Karpas-422 (cell line): ENCODE results near the gene VAMP5. TPM values are rescaled to one million over a fixed set of nuclear protein-coding genes. Genes with fewer than 3 reads are reported as not detected.
"Not testable (repeated sequence)": the region's sequence is repeated elsewhere in the genome, so short reads cannot be mapped to it uniquely, and the experiment has no call there.

Experiments
- DNase-seq: peaks from one replicate; pipeline ENCODE4 v3.0.0-alpha.2; 2015
- H2AFZ ChIP-seq: fragments of 200-600 bp; sonication (generic); 2 replicates; pipeline ENCODE4 v1.6.1; 2014; ENCODE audit warnings: antibody characterized with exemption, low read length, mixed read lengths
- H3K27ac ChIP-seq: fragments of 200-600 bp; sonication (generic); 2 replicates; pipeline ENCODE4 v1.5.1; 2014; ENCODE audit warnings: mild to moderate bottlenecking, low read length, moderate library complexity
- H3K27me3 ChIP-seq: fragments of 200-600 bp; sonication (generic); 2 replicates; pipeline ENCODE4 v1.6.1; 2014; ENCODE audit warnings: low read length, mixed read lengths
- H3K36me3 ChIP-seq: fragments of 200-600 bp; sonication (generic); 2 replicates; pipeline ENCODE4 v1.6.1; 2014; ENCODE audit warnings: low read length, mixed read lengths; ENCODE audit not compliant: insufficient read depth
- H3K4me1 ChIP-seq: fragments of 200-600 bp; sonication (generic); 2 replicates; pipeline ENCODE4 v1.6.1; 2014; ENCODE audit warnings: mild to moderate bottlenecking, low read length, mixed read lengths
- H3K4me2 ChIP-seq: fragments of 200-600 bp; sonication (generic); 2 replicates; pipeline ENCODE4 v1.6.1; 2014; ENCODE audit warnings: low read length, low read depth, mild to moderate bottlenecking; ENCODE audit not compliant: poor library complexity, severe bottlenecking
- H3K4me3 ChIP-seq: fragments of 200-600 bp; sonication (generic); 2 replicates; pipeline ENCODE4 v1.5.1; 2014; ENCODE audit warnings: mild to moderate bottlenecking, antibody characterized with exemption, low read length, mixed read lengths
- H3K79me2 ChIP-seq: fragments of 200-600 bp; sonication (generic); 2 replicates; pipeline ENCODE4 v1.6.1; 2014; ENCODE audit warnings: mild to moderate bottlenecking, low read length, mixed read lengths
- H3K9ac ChIP-seq: fragments of 200-600 bp; sonication (generic); 2 replicates; pipeline ENCODE4 v1.6.0; 2014; ENCODE audit warnings: low read length
- H3K9me2 ChIP-seq: fragments of 200-600 bp; sonication (generic), shearing (Covaris generic); replicated peaks from 2 replicates; pipeline ENCODE4 v1.6.0; 2014; ENCODE audit warnings: mild to moderate bottlenecking, low read length, moderate library complexity; ENCODE audit not compliant: insufficient read depth
- H3K9me3 ChIP-seq: fragments of 300-700, 200-600 bp; sonication (generic); 2 replicates; pipeline ENCODE4 v1.6.1; 2014; ENCODE audit warnings: low read length, mixed read lengths
- H4K20me1 ChIP-seq: fragments of 200-600 bp; sonication (generic); 2 replicates; pipeline ENCODE4 v1.6.1; 2014; ENCODE audit warnings: mild to moderate bottlenecking, antibody characterized with exemption, low read length, low read depth; ENCODE audit not compliant: insufficient read depth
- total RNA-seq: library from RNA; depleted of rRNA; stranded (reverse); fragments of >200 nt; shearing (Covaris generic); gene quantifications from 2 replicates; pipeline ENCODE4 v1.2.3, GENCODE V29; 2014; ENCODE audit warnings: low replicate concordance

Gene VAMP5
- total RNA-seq, 1 experiment from 2014 or later, result not detected

- H3K4me1 ChIP-seq, result peaks cover 21% of the 10 kb centered on the region
- DNase-seq, H3K9me3 ChIP-seq, H3K27me3 ChIP-seq, H3K36me3 ChIP-seq, H2AFZ ChIP-seq, H3K4me3 ChIP-seq, H3K27ac ChIP-seq, H3K9me2 ChIP-seq, H3K9ac ChIP-seq, H3K4me2 ChIP-seq: not testable (repeated sequence)
- peaks cover 12% of the 10 kb centered on the region; the same call in 1 of the 2 replicates for H4K20me1 ChIP-seq
- H3K79me2 ChIP-seq, result peaks cover 30% of the 10 kb centered on the region
Measured at GRCh38 chr2:85592299-85592698, 8.1 kb downstream of the VAMP5 start.

DNA sequence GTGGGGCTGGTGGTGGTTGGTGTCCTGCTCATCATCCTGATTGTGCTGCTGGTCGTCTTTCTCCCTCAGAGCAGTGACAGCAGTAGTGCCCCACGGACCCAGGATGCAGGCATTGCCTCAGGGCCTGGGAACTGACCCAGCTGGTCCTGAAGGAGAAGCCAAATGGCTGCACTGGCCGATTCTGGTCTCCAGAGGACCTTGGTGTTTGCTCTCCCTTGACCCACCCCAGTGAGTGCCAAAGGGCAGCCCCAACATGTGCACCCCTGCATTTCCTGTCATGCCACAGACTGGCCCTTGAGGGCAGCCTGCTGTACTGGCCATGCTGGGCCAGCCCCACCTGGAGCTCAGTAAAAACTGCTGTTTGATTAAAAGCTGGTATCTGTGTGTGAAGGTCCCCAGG, 8.8 kb downstream of the VAMP5 start:
- Histone ChIP-seq H3K9ac (no peak overlapping the region), H3K9me3 (no peaks in the 10 kb centered on the region), H3K4me2 (no peak overlapping the region), H3K4me3 (no peak overlapping the region), H3K4me1 (peaks cover 28% of the 10 kb centered on the region), H2AFZ (no peak overlapping the region), H3K27me3 (no peaks in the 10 kb centered on the region), H3K27ac (no peak overlapping the region), H3K36me3 (peaks cover 12% of the 10 kb centered on the region; the same call in 1 of the 2 replicates), H3K9me2 (no peaks in the 10 kb centered on the region), H4K20me1 (peaks cover 14% of the 10 kb centered on the region; the same call in 1 of the 2 replicates), H3K79me2 (peaks cover 34% of the 10 kb centered on the region)
- no peak for DNase-seq

DNA sequence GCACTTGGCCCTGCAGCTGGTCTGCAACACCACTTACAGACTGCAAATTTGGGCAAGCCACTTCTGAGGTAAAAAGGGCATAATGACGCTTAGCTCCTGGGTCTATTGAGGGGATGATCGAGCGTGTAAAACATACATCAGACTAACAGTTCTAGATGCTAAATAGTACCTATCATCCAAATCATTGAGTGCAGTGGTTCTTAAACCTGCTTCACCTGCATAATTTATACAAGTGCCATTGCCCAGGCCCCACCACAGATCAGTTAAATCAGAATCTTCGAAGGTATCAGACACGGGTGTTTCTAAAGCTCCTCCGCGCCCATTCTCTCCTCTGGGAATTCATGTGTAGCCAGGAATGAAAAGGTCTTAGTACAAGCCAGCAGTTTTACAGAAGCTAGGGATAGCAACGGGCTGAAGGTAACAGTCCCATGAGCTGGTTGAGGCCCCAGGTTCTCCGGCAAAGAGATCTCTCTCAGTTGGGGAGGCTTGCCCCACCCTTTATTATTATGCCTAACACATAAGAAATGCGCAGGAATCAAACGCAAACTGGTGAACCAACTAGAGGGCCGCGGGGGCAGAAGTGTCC, 10.6 kb downstream of the VAMP5 start:
- peak; percentile 54 for DNase-seq
- peaks cover 14% of the 10 kb centered on the region; the same call in 1 of the 2 replicates for H4K20me1 ChIP-seq
- H3K4me3 ChIP-seq, result peak overlapping the region; percentile 86
- peak overlapping the region; percentile 49 for H3K27ac ChIP-seq
- peak overlapping the region; percentile 91 for H3K4me2 ChIP-seq
- no peaks in the 10 kb centered on the region for H3K9me2 ChIP-seq
- H3K9ac ChIP-seq, result peak overlapping the region; percentile 90
- peaks cover 12% of the 10 kb centered on the region; the same call in 1 of the 2 replicates for H3K36me3 ChIP-seq
- H2AFZ ChIP-seq, result peak overlapping the region; percentile 29; the same call in 1 of the 2 replicates
- no peaks in the 10 kb centered on the region for H3K9me3 ChIP-seq
- no peaks in the 10 kb centered on the region for H3K27me3 ChIP-seq
- peaks cover 34% of the 10 kb centered on the region for H3K4me1 ChIP-seq
- H3K79me2 ChIP-seq, result peaks cover 34% of the 10 kb centered on the region

GRCh38 chr2:85595301-85596025, 11.2 kb downstream of the VAMP5 start, which contains the start of gene RNF181:
Gene RNF181, plus strand, starts transcription at chr2:85595745. Its CDS starts 19 bp downstream, at chr2:85595764.
- peak within 1 kb of the TSS; percentile 86 for H3K4me3 ChIP-seq
- peak within 1 kb of the TSS; percentile 49 for H3K27ac ChIP-seq
- H3K4me1 ChIP-seq, result peaks cover 34% of the 10 kb centered on the region
- H3K4me2 ChIP-seq, result peak within 1 kb of the TSS; percentile 91
- H3K27me3 ChIP-seq, result no peaks in the 10 kb centered on the region
- peak; percentile 99 for DNase-seq
- peaks cover 34% of the 10 kb centered on the region for H3K79me2 ChIP-seq
- H3K9me3 ChIP-seq, result no peaks in the 10 kb centered on the region
- H3K36me3 ChIP-seq, result peaks cover 12% of the 10 kb centered on the region; the same call in 1 of the 2 replicates
- H2AFZ ChIP-seq, result peak within 1 kb of the TSS; percentile 29; the same call in 1 of the 2 replicates
- peaks cover 14% of the 10 kb centered on the region; the same call in 1 of the 2 replicates for H4K20me1 ChIP-seq
- H3K9ac ChIP-seq, result peak within 1 kb of the TSS; percentile 90
- H3K9me2 ChIP-seq, result no peaks in the 10 kb centered on the region

DNA sequence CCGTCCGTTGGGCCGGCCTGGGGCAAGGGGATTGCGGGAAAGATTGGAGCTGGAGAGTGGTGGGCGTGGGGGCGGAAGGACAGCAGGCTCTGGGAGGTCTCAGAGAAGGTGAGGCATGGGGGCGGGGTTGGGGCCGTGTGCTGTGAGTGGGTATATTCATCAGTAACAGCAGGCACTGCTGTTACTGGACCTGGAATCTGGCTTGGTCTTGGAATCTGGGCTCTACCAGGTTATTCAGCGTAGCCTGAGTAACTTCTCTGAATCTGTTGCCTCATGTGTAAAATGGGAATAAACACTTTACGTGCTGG, 11.7 kb downstream of the VAMP5 start:
- Histone ChIP-seq H2AFZ (0 out of 2 replicates have a peak overlapping the region, but pooled peaks have one; percentile 11), H3K9me3 (no peaks in the 10 kb centered on the region)

DNA sequence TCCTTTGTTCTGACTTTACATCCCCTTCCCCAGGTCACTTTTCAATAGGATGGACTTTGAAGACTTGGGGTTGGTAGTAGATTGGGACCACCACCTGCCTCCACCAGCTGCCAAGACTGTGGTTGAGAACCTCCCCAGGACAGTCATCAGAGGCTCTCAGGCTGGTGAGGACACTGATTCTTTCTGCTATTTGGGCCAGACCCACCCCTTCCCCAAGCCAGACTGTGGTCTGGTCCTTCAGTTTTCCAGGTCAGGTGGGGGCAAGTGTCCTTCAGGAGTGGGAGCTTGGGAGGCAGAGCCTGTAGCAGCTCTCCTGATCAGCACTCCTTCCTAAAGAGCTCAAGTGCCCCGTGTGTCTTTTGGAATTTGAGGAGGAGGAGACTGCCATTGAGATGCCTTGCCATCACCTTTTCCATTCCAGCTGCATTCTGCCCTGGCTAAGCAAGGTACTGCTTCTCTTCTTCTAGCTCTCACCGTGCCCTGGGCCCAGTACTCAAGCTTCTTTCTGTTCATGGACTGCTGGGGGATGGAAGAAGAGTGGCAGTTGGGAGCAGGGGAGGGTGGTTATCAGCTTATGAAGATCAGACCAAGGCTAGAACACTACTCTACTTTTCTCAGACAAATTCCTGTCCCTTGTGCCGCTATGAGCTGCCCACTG, 12.4 kb downstream of the VAMP5 start:
- peak overlapping the region; percentile 91 for H3K4me2 ChIP-seq
- peaks cover 14% of the 10 kb centered on the region; the same call in 1 of the 2 replicates for H4K20me1 ChIP-seq
- H2AFZ ChIP-seq, result no peak overlapping the region
- no peaks in the 10 kb centered on the region for H3K27me3 ChIP-seq
- H3K4me1 ChIP-seq, result peaks cover 38% of the 10 kb centered on the region
- H3K27ac ChIP-seq, result no peak overlapping the region
- no peaks in the 10 kb centered on the region for H3K9me3 ChIP-seq
- no peaks in the 10 kb centered on the region for H3K9me2 ChIP-seq
- H3K4me3 ChIP-seq, result peak overlapping the region; percentile 86
- peaks cover 12% of the 10 kb centered on the region; the same call in 1 of the 2 replicates for H3K36me3 ChIP-seq
- H3K79me2 ChIP-seq, result peaks cover 34% of the 10 kb centered on the region
- DNase-seq, result no peak
- H3K9ac ChIP-seq, result peak overlapping the region; percentile 90

More for the DNA sequence above, 11.7 kb downstream of the VAMP5 start:
- H3K9me2 ChIP-seq, result no peaks in the 10 kb centered on the region
- peaks cover 12% of the 10 kb centered on the region; the same call in 1 of the 2 replicates for H3K36me3 ChIP-seq
- peak overlapping the region; percentile 26; the same call in 1 of the 2 replicates for H3K27ac ChIP-seq
- H3K4me1 ChIP-seq, result peaks cover 34% of the 10 kb centered on the region
- H3K79me2 ChIP-seq, result peaks cover 34% of the 10 kb centered on the region
- H3K4me3 ChIP-seq, result peak overlapping the region; percentile 86
- no peaks in the 10 kb centered on the region for H3K27me3 ChIP-seq
- peak; percentile 68 for DNase-seq
- peaks cover 14% of the 10 kb centered on the region; the same call in 1 of the 2 replicates for H4K20me1 ChIP-seq
- peak overlapping the region; percentile 91 for H3K4me2 ChIP-seq
- H3K9ac ChIP-seq, result peak overlapping the region; percentile 90

DNA sequence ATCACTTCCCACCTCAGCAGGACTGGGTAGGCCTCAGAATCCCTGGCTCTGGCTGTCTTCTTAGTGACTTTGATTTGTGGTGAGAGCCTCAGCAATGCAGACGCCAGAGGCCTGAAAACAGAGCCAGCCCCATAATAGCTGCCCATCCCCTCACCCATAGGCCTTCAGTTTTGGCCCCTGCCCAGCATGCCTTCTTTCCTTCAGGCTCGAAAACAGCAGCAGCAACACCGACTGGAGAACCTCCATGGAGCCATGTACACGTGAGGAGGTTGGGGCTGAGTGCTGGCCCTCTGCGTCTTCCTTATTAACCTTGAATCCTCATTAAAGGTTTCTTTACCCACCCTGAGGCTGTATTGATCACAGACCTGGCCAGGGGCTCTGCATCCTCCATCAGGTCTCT, 13.0 kb downstream of the VAMP5 start:
- no peak overlapping the region for H3K27ac ChIP-seq
- H3K9me2 ChIP-seq, result no peaks in the 10 kb centered on the region
- no peaks in the 10 kb centered on the region for H3K9me3 ChIP-seq
- no peaks in the 10 kb centered on the region for H3K27me3 ChIP-seq
- peaks cover 44% of the 10 kb centered on the region for H3K4me1 ChIP-seq
- peaks cover 34% of the 10 kb centered on the region for H3K79me2 ChIP-seq
- no peak for DNase-seq
- peaks cover 12% of the 10 kb centered on the region; the same call in 1 of the 2 replicates for H3K36me3 ChIP-seq
- no peak overlapping the region for H2AFZ ChIP-seq
- peaks cover 14% of the 10 kb centered on the region; the same call in 1 of the 2 replicates for H4K20me1 ChIP-seq
- peak overlapping the region; percentile 90 for H3K9ac ChIP-seq
- peak overlapping the region; percentile 91 for H3K4me2 ChIP-seq
- peak overlapping the region; percentile 86; the same call in 1 of the 2 replicates for H3K4me3 ChIP-seq
